Neural crest cell (in vitro differentiated cells): ENCODE results near the gene HDAC9. TPM values are rescaled to one million over a fixed set of nuclear protein-coding genes. Genes with fewer than 3 reads are reported as not detected.

Experiments
- DNase-seq: peaks from one replicate; pipeline ENCODE4 v3.0.0; 2021; ENCODE audit warnings: low read depth, mixed read lengths, low spot score
- H3K27ac Mint-ChIP-seq: one replicate; pipeline ENCODE4 v1.8.0; 2021; ENCODE audit warnings: mild to moderate bottlenecking, mixed read lengths; ENCODE audit not compliant: unreplicated experiment
- H3K27me3 Mint-ChIP-seq: 2 replicates; pipeline ENCODE4 v1.8.0; 2021; ENCODE audit warnings: low read depth, mild to moderate bottlenecking, mixed read lengths
- H3K36me3 Mint-ChIP-seq: 2 replicates; pipeline ENCODE4 v1.8.0; 2021; ENCODE audit warnings: low read depth, mild to moderate bottlenecking, mixed read lengths
- H3K4me1 Mint-ChIP-seq: 2 replicates; pipeline ENCODE4 v1.8.0; 2021; ENCODE audit warnings: mixed read lengths
- H3K4me3 Mint-ChIP-seq: one replicate; pipeline ENCODE4 v1.8.0; 2021; ENCODE audit warnings: mild to moderate bottlenecking, mixed read lengths
- H3K9me3 Mint-ChIP-seq: 2 replicates; pipeline ENCODE4 v1.8.0; 2021; ENCODE audit warnings: mixed read lengths
- CTCF ChIP-seq: fragments of 200-600 bp; sonication (generic); conservative IDR thresholded peaks from 2 replicates; pipeline ENCODE4 v1.5.0; 2021; ENCODE audit warnings: antibody characterized with exemption, mild to moderate bottlenecking
- total RNA-seq: library from RNA; stranded (reverse); gene quantifications from 2 replicates; pipeline ENCODE4 v1.2.1, GENCODE V29; 2021

HDAC9 gene
- total RNA-seq, 1 donor from 2014 or later: 32.3 TPM

- Mint-ChIP-seq H3K9me3 (peaks cover 4% of the 10 kb centered on the region), H3K36me3 (peaks cover 4% of the 10 kb centered on the region), H3K4me3 (no peak overlapping the region), H3K27me3 (no peaks in the 10 kb centered on the region), H3K4me1 (peaks cover 16% of the 10 kb centered on the region), H3K27ac (no peak overlapping the region)
- no peak for TF ChIP-seq CTCF
- no peak for DNase-seq
Measured at GRCh38 chr7:18808026-18808425, 312.5 kb downstream of the HDAC9 start.

- H3K36me3 Mint-ChIP-seq: no peaks in the 10 kb centered on the region
- H3K27ac Mint-ChIP-seq: no peak overlapping the region
- no peak overlapping the region for H3K4me3 Mint-ChIP-seq
- TF ChIP-seq CTCF: no peak
- H3K9me3 Mint-ChIP-seq: peaks cover 7% of the 10 kb centered on the region
- no peaks in the 10 kb centered on the region for H3K4me1 Mint-ChIP-seq
- H3K27me3 Mint-ChIP-seq: no peaks in the 10 kb centered on the region
- no peak for DNase-seq
Measured at GRCh38 chr7:18815261-18815960, 319.9 kb downstream of the HDAC9 start.

- no peak overlapping the region for H3K4me3 Mint-ChIP-seq
- no peaks in the 10 kb centered on the region for H3K4me1 Mint-ChIP-seq
- H3K27ac Mint-ChIP-seq: no peak overlapping the region
- no peak for TF ChIP-seq CTCF
- no peaks in the 10 kb centered on the region for H3K27me3 Mint-ChIP-seq
- DNase-seq: no peak
- H3K9me3 Mint-ChIP-seq: peaks cover 5% of the 10 kb centered on the region
- no peaks in the 10 kb centered on the region for H3K36me3 Mint-ChIP-seq
Measured at GRCh38 chr7:18820981-18821380, 325.4 kb downstream of the HDAC9 start.

GRCh38 chr7:18821554-18821953 lies 326.0 kb downstream of the HDAC9 start:
- Mint-ChIP-seq H3K27ac (no peak overlapping the region), H3K27me3 (no peaks in the 10 kb centered on the region)

GRCh38 chr7:18824157-18824556 lies 328.6 kb downstream of the HDAC9 start:
- H3K27me3 Mint-ChIP-seq: no peaks in the 10 kb centered on the region
- H3K27ac Mint-ChIP-seq: no peak overlapping the region
- H3K9me3 Mint-ChIP-seq: no peaks in the 10 kb centered on the region
- H3K4me1 Mint-ChIP-seq: peaks cover 5% of the 10 kb centered on the region
- H3K4me3 Mint-ChIP-seq: no peak overlapping the region
- H3K36me3 Mint-ChIP-seq: no peaks in the 10 kb centered on the region
- no peak for DNase-seq
- no peak for TF ChIP-seq CTCF

More at GRCh38 chr7:18821554-18821953, 326.0 kb downstream of the HDAC9 start:
- Mint-ChIP-seq H3K4me3 (no peak overlapping the region), H3K4me1 (no peaks in the 10 kb centered on the region), H3K9me3 (peaks cover 1% of the 10 kb centered on the region), H3K36me3 (no peaks in the 10 kb centered on the region)
- DNase-seq: no peak
- TF ChIP-seq CTCF: no peak
